Rectal smooth muscle tissue (tissue), 1 donor: Measurements from ENCODE around the gene SCAP.

Experiments used
- H3K27ac ChIP-seq: one replicate; pipeline ENCODE4 v1.7.0; 2013; ENCODE audit warnings: low read depth, low read length, inconsistent platforms
- H3K27me3 ChIP-seq: one replicate; pipeline ENCODE4 v1.7.0; 2013; ENCODE audit warnings: low read length; ENCODE audit not compliant: control insufficient read depth, insufficient read depth
- H3K36me3 ChIP-seq: one replicate; pipeline ENCODE4 v1.7.0; 2013; ENCODE audit warnings: low read length; ENCODE audit not compliant: control insufficient read depth, insufficient read depth
- H3K4me1 ChIP-seq: one replicate; pipeline ENCODE4 v1.7.0; 2013; ENCODE audit warnings: low read length; ENCODE audit not compliant: control insufficient read depth, insufficient read depth
- H3K4me3 ChIP-seq: one replicate; pipeline ENCODE4 v1.7.0; 2013; ENCODE audit warnings: low read length
- H3K9ac ChIP-seq: one replicate; pipeline ENCODE4 v1.7.0; 2013; ENCODE audit warnings: low read length

The SCAP gene

DNA sequence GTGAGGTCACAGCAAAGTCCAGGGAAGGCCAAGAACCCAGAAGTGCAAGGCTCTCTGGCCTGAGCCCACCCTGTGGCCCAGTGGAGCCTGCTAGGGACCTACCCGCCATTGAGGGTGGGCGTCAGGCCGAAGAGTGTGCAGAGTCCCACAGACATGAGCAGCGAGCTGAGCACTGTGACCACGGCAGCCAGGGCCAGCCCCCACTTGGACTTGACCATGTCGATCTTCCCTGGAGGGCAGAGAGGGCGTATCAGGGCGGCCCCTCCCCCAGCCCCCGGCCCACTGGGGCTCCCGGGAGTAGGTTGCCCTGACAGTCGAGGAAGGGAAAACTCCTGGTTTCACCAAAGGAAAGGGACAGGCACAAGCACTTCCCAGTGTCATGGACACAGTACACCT lies 50.4 kb downstream of the SCAP start:
- no peak overlapping the region for H3K9ac ChIP-seq
- no peak overlapping the region for H3K27ac ChIP-seq
- H3K4me3 ChIP-seq, result no peak overlapping the region
- H3K4me1 ChIP-seq, result peaks cover 3% of the 10 kb centered on the region
- peaks cover 23% of the 10 kb centered on the region for H3K36me3 ChIP-seq
- no peaks in the 10 kb centered on the region for H3K27me3 ChIP-seq

DNA sequence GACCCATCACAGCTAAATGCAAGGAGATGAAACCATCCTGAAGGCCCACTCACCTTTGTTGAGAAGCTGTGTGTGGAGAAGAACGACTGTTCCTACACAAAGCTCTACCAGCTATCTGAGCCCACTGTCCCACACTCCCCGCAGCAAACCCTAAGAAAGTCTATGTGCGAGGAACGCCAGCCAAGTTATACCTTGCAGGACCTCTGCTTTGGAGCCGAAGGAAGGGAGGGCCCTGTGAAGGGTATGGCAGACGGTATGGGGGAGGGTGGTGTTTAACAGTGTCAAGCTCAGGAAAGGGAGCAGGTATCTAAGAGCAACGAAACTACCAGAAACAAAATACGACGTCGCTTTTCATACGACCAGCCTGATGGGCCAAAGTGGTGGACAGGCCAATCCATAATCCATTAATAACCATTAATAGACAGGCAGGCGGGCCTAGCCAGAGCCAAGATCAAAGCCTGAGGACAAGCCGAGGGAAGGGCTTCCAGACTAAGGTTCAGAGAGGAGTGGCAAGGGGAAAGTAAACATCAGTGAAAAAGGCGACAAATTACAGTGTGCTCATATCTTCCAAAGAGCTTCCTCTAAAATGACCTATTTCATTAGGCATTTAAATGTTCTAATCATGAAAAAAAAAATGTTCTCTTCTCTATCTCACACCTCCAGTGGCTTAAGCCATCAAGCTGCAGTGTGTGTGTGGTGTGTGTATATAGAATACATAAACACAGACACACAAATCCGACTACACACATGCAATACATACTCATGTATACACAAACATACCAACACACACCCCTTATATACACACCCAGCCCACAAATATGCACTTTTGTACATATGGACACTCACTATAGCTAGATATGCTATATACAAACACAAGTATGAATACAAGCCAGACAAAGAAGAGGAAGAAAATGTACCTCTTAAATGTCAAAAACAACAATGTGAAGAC lies 51.0 kb downstream of the SCAP start:
- H3K27me3 ChIP-seq, result no peaks in the 10 kb centered on the region
- peaks cover 24% of the 10 kb centered on the region for H3K36me3 ChIP-seq
- H3K4me1 ChIP-seq, result peaks cover 3% of the 10 kb centered on the region
- H3K27ac ChIP-seq, result no peak overlapping the region
- no peak overlapping the region for H3K9ac ChIP-seq
- no peak overlapping the region for H3K4me3 ChIP-seq

DNA sequence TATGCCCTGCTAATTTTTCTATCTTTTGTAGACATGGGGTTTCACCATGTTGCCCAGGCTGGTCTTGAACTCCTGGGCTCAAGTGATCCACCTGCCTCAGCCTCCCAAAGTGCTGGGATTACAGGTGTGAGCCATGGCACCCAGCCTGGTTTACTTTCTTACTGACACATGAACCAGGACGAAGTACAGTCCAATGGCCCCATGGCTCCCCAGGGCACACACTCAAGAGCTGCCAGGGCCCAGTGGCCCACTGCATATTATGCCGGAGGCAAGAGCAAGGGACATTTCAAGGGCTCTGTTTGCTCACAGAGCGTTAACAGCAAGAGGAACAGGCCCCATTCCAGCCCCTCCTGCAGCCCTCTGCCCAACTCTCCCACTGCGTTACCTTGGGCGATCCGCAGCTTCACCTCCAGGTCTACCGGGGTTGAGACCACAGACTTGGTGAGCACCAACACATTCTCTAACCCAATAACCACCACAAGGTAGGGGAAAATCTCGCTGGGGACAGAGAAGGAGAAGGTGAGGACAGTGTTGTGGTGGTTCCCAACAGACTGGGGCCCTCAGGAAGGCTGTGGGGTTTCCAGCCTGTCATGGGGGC lies 52.1 kb downstream of the SCAP start:
- Histone ChIP-seq H3K4me1 (peaks cover 3% of the 10 kb centered on the region), H3K4me3 (no peak overlapping the region), H3K9ac (no peak overlapping the region), H3K27ac (no peak overlapping the region), H3K27me3 (no peaks in the 10 kb centered on the region), H3K36me3 (peaks cover 26% of the 10 kb centered on the region)

DNA sequence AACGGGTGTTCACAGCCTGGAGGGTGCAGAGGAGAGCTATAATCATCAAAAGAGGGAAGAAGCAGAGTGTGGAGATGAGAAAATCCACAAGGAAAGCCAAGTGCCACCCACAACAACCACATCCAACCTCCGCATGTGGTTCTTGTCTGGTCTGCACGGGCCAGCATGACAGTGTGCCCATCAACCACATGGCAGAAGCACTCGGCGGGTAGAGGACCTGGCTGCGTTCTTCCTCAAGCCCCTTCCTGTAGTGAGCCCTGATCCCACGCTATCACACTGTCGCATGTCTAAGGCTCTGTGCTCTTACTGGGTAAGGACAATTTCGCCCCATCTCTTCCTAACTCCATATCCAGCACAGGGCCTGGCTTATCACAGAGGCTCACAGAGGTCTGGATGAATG lies 53.0 kb downstream of the SCAP start:
- H3K4me3 ChIP-seq, result no peak overlapping the region
- H3K4me1 ChIP-seq, result peaks cover 3% of the 10 kb centered on the region
- no peak overlapping the region for H3K9ac ChIP-seq
- no peak overlapping the region for H3K27ac ChIP-seq
- H3K27me3 ChIP-seq, result no peaks in the 10 kb centered on the region
- H3K36me3 ChIP-seq, result peaks cover 18% of the 10 kb centered on the region

DNA sequence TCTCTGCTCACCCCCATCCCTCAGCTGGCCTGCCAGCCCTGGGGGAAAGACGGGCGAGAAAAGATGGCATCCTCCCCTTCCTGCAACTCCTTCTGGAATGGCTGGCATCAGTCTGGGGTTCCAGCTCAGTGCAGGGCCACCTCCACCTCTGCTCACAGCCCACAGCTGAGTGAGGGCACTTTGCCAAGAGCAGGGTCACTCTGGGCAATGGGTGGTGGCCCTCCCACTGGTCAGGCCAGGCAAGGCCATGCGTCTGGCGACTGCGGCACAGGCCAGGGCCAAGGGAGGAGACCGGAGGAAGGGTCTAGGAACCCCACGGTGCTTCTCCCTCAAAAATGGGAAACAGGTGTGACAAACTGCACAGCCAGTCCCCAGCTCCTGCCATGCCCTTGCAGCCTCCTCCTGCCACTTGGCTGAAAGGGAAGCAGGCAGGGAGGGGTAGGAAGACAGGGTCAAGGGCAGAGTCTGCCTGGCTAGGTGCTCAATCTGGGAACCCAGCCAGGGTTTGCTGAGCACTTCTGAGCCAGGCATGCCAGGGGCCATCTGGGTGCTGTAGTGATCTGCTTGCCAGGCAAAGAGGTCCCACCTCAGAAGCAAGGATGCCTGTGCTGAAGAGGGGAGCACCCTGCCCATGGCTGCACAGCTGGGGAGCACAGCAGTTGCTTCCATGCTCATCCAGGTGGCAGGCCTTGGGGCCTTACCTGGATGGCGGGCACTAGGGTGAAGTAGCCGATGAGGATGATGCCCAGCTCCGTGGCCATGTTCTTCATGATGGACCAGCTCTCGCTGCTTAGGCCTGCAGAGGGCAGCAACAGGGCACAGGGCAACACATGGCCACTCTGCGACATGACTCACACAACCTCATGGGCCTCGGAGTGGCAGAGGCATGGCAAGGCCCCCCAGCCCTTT lies 53.7 kb downstream of the SCAP start:
- peaks cover 12% of the 10 kb centered on the region for H3K36me3 ChIP-seq
- H3K9ac ChIP-seq, result no peak overlapping the region
- H3K27me3 ChIP-seq, result no peaks in the 10 kb centered on the region
- H3K4me1 ChIP-seq, result peaks cover 3% of the 10 kb centered on the region
- H3K4me3 ChIP-seq, result no peak overlapping the region
- H3K27ac ChIP-seq, result peak overlapping the region; percentile 44

DNA sequence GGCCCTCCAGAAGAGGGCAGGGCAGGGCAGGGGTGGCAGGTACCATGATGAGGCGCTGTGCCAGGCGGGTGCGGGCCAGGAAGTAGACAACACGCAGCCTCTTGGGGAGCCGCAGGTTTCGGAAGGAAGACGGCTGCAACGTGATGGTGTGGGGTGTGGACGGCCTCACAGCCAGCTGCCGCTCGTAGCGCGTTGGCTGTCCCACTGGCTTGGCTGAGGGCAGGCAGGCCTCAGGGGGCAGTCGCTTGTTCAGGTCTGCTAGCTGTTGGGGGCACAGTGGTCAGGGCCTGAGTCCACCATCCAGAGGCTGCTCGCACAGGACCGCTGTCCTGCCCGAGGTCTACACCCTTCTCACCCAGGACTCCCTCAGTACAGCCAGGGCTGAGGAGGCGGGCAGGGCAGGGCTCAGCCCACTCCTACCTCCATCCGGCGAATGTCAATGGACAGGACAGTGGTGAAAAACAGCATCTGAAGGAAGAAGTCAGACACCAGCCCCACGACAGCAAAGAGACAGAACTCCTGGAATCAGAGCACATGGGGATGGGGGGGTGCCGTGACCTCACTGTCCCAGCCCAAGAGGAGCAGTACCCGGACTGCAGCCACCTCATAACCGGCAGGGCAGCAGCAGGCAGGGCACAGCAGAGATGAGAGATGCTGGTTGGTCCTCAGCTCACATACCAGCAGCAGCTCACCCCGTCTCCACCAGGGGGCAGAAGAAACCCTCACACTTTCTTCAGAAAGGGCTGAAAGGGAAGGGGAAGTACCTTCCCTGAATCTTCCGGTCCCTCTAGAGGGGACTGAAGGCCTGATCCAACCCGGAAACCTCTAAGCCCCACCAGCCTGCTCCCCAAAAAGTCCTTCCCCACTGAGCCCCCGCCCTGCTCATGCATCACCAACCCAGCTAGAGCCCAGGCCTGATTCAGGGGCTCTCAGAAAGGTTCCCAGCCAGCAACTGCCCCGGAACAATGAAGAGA lies 54.9 kb downstream of the SCAP start:
- peak overlapping the region; percentile 44 for H3K27ac ChIP-seq
- H3K27me3 ChIP-seq, result no peaks in the 10 kb centered on the region
- H3K36me3 ChIP-seq, result peaks cover 15% of the 10 kb centered on the region
- H3K4me3 ChIP-seq, result peak overlapping the region; percentile 9
- H3K4me1 ChIP-seq, result peaks cover 3% of the 10 kb centered on the region
- no peak overlapping the region for H3K9ac ChIP-seq

DNA sequence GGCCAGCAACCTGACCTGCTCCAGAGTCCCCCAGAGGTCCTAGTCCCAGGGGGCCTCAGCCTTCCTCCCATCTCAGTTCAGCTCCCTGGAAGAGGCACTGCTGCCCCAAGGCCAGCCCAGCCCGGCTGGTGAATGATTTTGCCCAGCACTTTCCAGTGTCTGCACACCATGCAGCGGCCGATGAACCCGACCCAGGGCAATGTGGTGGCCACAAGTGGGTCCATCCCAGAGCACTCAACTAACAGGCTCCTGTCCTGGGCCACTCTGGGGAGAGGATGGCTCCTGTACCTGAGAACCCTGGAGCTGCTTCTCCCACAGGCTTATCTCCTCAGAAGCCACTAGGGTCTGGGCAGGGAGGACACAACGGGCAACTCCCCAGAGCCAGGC lies 55.7 kb downstream of the SCAP start:
- H3K36me3 ChIP-seq, result peaks cover 15% of the 10 kb centered on the region
- no peaks in the 10 kb centered on the region for H3K27me3 ChIP-seq
- H3K4me1 ChIP-seq, result peaks cover 3% of the 10 kb centered on the region
- H3K27ac ChIP-seq, result no peak overlapping the region
- no peak overlapping the region for H3K4me3 ChIP-seq
- H3K9ac ChIP-seq, result no peak overlapping the region

DNA sequence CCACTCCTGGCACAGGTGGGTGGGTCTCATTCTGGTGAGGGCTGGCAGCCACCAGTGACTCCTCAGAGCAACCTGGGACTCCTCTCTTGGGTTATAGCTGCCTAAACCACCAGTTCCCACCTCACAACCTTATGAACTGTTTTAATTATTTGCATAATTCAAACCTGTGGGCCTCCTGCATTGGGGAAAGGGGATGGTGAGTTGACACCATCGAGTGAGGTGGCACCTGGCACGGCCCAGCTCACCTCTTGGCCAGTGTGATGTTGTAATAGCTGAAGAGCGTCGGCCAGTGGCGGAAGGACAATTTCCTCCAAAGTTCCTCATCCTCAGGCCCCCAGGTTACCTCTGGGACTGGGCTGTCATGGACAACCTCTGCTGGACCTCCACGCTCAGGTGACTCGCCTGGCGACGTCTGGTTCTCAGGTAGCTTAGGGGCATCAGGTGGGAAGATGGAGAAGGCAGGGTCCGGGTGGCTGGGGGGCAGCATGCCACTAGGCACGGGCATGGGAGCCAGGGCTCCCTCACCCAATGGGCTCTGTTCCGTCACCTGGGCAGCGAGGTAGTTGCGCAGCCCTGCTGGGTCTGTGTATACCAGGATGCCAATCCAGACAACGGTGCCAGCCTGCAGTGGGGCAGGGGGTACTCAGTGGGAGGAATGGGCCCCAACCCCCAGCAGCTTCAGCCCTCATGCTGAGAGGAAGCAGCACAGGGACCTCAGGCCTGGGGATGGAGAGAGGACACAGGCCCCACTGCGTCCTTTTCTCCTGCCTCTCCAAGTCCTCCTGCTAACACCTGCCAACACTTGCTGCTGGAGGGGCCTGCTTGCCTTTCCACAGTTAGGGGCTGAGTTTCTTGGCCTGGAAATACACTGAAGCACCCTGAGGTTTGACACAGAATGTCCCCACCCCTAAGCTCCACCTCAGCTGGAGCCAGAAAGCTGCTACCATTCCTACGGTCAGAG lies 56.4 kb downstream of the SCAP start:
- H3K4me1 ChIP-seq, result peaks cover 3% of the 10 kb centered on the region
- no peak overlapping the region for H3K27ac ChIP-seq
- H3K27me3 ChIP-seq, result no peaks in the 10 kb centered on the region
- H3K9ac ChIP-seq, result no peak overlapping the region
- peaks cover 19% of the 10 kb centered on the region for H3K36me3 ChIP-seq
- H3K4me3 ChIP-seq, result no peak overlapping the region

DNA sequence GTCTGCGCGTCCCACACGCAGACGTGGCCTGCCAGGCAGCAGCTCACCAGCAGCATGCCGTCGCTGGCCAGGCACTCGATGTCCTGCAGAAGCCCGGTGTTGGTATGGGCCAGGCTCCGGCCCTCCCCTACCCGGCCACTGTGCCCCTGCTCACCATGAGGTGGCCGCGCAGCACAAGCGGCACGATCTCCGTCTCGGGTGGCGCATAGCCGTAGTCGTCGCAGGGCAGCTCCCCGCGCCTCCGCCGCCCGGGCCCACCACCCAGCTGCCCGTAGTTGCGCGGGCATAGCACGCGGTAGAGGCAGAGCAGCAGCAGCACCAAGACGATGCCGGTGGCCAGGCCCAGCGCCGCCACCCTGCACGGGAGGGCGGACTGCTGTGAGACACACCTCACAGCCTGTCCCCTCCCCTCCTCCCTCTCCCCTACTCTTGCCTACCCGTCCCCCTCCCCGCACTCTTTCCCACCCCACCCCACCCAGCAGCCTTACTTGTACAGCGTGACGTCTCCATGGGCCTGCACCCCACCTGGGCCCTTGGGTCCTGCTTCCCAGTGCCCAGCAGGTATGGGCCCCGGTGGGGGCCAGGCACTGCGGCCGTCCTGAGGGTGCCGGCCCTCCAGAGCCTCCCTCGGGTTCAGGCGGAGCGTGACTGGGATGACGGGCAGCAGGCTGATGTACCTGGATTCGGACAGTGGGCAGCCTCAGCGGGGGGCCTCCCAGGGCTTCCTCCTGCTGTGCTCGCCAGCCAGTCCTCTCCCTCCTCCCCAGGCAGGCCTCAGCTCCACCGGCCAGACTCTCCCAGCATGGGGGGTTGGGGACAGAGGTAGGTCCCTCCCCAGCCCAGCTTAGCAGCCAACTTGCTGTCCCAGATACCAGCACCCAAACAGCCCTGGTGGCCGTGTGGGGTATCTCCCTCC lies 57.3 kb downstream of the SCAP start:
- Histone ChIP-seq H3K36me3 (peaks cover 20% of the 10 kb centered on the region), H3K4me1 (peaks cover 3% of the 10 kb centered on the region), H3K9ac (no peak overlapping the region), H3K27ac (no peak overlapping the region), H3K27me3 (no peaks in the 10 kb centered on the region), H3K4me3 (no peak overlapping the region)

DNA sequence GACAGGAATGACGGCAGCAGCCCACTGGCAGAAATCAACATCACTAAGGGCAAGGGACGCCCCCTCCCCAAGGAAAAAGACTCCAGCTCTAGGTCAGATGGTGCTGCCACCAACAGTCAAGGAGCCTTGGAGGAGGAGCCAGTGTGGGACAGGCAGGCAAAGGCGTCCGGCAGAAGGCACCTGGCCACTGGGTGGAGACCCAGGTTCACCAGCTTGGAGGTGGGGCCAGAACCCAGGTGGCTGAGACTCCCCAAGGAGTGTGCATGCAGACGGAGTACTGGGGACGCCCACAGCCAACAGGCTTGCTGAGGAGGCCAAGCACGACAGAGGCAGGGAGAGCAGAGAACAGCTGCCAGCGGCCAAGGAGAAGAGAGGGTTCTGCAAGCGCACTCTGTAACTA lies 59.7 kb downstream of the SCAP start:
- Histone ChIP-seq H3K27ac (no peak overlapping the region), H3K4me3 (no peak overlapping the region), H3K9ac (no peak overlapping the region), H3K4me1 (no peaks in the 10 kb centered on the region), H3K27me3 (no peaks in the 10 kb centered on the region), H3K36me3 (peaks cover 37% of the 10 kb centered on the region)
